Testis (tissue), 2 donors: ENCODE results near the gene OR4D1.

Experiments used
- POLR2A ChIP-seq: fragments of 450-650 bp; IDR thresholded peaks from one replicate; pipeline ENCODE4 v1.6.1; 2017; ENCODE audit warnings: antibody characterized with exemption, mild to moderate bottlenecking, moderate library complexity
- TF ChIP-seq, protein P1 (sequence below), 3 experiments: fragments of 450-650 bp in 2 of 3; fragments of 200-600 bp in 1 of 3; sonication (generic) in 1 of 3; IDR thresholded peaks; one replicate each; pipeline ENCODE4 v1.5.1; 2016 to 2019; ENCODE audit warnings: antibody characterized with exemption in 3 of 3, mild to moderate bottlenecking in 2 of 3, moderate library complexity in 1 of 3

DNA sequence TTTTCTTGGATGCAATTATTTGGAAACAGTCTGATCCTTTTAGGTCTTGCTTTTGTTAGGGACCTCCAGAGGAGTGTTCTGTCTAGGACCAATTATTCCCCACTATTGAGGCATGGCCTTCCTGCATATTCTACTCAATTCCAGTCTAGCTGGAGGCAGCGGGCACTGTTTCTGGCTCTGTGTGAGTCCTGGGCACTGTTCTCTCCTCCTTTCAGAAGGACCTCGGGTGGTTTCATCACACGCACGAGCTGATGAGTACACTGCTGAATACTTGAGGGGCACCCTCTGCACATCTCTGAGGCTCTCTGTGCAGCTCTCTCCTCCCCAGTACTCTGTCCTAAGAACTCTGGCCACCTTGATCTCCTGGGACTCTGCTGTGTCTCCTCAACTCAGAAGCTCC, 34.2 kb upstream of the OR4D1 start:
- no peak for TF ChIP-seq POLR2A
- TF ChIP-seq, protein P1, sequence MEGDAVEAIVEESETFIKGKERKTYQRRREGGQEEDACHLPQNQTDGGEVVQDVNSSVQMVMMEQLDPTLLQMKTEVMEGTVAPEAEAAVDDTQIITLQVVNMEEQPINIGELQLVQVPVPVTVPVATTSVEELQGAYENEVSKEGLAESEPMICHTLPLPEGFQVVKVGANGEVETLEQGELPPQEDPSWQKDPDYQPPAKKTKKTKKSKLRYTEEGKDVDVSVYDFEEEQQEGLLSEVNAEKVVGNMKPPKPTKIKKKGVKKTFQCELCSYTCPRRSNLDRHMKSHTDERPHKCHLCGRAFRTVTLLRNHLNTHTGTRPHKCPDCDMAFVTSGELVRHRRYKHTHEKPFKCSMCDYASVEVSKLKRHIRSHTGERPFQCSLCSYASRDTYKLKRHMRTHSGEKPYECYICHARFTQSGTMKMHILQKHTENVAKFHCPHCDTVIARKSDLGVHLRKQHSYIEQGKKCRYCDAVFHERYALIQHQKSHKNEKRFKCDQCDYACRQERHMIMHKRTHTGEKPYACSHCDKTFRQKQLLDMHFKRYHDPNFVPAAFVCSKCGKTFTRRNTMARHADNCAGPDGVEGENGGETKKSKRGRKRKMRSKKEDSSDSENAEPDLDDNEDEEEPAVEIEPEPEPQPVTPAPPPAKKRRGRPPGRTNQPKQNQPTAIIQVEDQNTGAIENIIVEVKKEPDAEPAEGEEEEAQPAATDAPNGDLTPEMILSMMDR (IDR thresholded peaks at IDR 0.05): no peak
